SIG-M5 treated with dmso at 0.1 percent for 504 hours (cell line): Measurements from ENCODE around the gene CXorf38.

Experiments
- DNase-seq: peaks from one replicate; lab custom pipeline; 2025; ENCODE audit not compliant: unreplicated experiment; lab: John Stamatoyannopoulos, UW

The CXorf38 gene

GRCh38 chrX:40647307-40648197 lies at the start of gene CXorf38:
Gene CXorf38, minus strand, starts transcription at chrX:40647561. Its CDS starts 41 bp downstream, at chrX:40647520.
- peak; percentile 82 for DNase-seq

DNA sequence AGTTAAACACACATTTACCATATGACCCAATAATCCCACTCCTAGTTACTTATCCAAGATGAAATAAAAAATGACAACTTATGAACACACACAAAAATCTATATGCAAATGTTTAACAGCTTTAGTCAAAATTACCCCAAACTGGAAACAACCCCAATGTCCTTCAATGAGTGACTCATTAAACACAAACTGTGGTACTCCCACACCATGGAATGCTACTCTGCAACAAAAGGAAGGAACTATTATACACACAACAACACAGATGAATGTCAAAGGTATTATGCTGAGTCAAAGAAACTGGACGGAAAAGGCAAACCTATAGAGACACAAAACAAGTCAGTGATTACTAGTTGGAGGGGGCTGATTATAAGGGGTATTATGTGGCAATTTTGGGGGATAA lies 47.4 kb upstream of the CXorf38 start:
- DNase-seq: no peak

DNA sequence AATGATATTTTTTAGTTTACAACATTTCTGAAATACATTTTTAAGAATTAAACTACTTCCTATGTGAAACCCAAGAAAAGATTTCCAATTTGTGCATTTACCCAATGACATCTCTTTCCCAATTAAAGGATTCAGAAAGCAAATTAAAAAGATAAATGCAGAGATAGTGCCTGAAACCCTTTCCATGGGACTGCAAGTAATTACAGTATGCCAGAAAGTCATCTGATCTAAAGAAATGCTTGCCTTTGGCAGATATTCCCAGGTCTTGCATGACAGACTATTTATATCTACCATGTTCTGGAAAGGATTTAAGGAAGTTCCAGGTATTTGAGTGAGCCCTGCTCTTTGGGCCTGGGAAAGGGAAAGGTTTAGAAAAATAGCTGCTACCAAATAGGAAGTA lies 41.6 kb upstream of the CXorf38 start:
- DNase-seq: no peak

- no peak for DNase-seq
Measured at GRCh38 chrX:40687169-40687568, 39.8 kb upstream of the CXorf38 start.

GRCh38 chrX:40685362-40685918 lies 38.1 kb upstream of the CXorf38 start:
- no peak for DNase-seq

GRCh38 chrX:40684092-40684491 lies 36.7 kb upstream of the CXorf38 start:
- DNase-seq: no peak

DNA sequence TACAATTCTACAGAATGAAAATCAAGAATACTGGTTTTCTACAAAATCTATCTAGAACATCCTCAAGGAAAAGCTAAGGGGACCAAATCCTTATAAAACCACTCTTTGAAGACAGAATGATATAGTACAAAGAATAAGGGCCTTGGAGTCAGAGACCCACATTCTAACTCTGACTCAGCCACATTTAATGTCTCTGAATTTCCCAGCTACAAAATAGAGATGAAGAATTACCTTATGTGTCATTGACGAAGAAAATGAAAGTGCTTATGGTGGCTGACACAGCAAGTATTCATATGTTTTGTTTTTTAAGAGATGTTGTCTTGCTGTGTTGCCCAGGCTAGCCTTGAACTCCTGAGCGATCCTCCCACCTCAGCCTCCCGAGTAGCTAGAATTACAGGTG lies 35.9 kb upstream of the CXorf38 start:
- no peak for DNase-seq

DNA sequence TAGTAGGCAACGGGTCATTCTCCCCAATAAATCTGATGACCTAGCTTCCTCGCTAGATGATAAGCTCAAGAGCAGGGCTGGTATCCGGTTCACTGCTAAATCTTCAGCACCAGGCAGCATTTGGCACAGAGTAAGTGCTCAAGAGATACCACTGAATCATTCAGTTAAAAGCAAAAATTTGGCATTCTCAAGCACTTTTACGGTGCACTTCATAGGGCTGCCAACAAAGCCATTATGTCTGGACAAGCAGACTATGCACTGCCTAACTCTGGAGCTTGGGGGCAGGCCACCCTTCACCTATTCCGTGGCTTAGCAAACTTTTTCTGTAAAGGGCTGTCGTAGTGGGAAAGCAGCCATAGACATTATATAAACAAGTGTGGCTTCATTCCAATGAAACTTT lies 23.8 kb upstream of the CXorf38 start:
- no peak for DNase-seq

- DNase-seq: no peak
Measured at GRCh38 chrX:40663880-40664630, 16.7 kb upstream of the CXorf38 start.

- DNase-seq: no peak
Measured at GRCh38 chrX:40663078-40663740, 15.8 kb upstream of the CXorf38 start.

- DNase-seq: no peak
Measured at GRCh38 chrX:40661489-40661888, 14.1 kb upstream of the CXorf38 start.

GRCh38 chrX:40660381-40660780 lies 13.0 kb upstream of the CXorf38 start:
- DNase-seq: no peak

GRCh38 chrX:40653535-40653934 lies 6.2 kb upstream of the CXorf38 start:
- DNase-seq: no peak

DNA sequence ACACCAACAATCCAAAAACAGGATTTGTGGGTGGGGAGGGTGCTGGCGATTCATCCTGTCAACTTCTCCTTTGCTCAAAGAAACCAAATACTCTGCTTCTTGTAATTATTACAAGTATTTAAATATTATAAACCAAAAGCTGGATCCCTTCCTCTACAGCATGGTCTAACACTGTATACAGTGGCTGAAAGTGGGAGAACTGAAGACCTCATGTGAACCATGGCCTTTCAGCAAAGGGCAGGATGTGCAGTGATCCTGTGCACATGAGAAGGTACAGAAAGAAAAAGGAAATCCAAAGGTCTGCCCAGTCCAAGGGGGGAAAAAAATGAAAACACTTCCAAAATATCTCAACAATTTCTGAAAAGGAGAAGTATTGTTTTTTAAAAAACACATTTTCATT lies 5.3 kb upstream of the CXorf38 start:
- no peak for DNase-seq

GRCh38 chrX:40651620-40652223 lies 4.4 kb upstream of the CXorf38 start:
- DNase-seq: peak; percentile 38

GRCh38 chrX:40646489-40647306 lies 663 bp downstream of the CXorf38 start:
- peak; percentile 7 for DNase-seq

- peak; percentile 65 for DNase-seq
Measured at GRCh38 chrX:40644821-40645358, 2.5 kb downstream of the CXorf38 start.

- DNase-seq: peak; percentile 91
Measured at GRCh38 chrX:40644176-40644575, 3.2 kb downstream of the CXorf38 start.

GRCh38 chrX:40637687-40638086 lies 9.7 kb downstream of the CXorf38 start:
- no peak for DNase-seq

DNA sequence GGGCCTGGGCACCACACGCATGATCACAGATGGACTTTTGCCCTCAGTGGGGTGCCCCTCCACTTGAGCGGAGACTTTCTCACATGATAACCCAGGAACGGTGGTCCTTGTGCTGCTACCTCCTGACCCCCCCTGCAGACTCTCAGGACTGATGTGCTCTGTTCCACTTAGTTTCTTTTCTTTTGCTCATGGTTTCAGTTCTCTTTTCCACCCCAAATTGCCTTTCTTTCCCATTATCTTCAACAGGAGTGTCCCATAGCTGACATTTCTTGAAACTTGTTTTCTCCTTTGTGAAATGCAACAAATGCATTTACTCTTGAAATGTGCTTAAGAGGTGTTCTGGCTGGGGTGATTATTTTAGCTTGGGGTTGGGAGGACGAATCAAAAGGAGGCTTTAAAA lies 15.2 kb downstream of the CXorf38 start:
- no peak for DNase-seq
